IPS-18c (cell line): Measurements from ENCODE around the gene KRTAP2-4.
"Not testable (repeated sequence)": the region's sequence is repeated elsewhere in the genome, so short reads cannot be mapped to it uniquely, and the experiment has no call there.

Experiments
- H3K4me3 ChIP-seq: 2 replicates; pipeline ENCODE4 v1.7.0; 2013; ENCODE audit warnings: low read depth, mild to moderate bottlenecking, low read length, moderate library complexity; ENCODE audit not compliant: insufficient read depth
- H3K9me3 ChIP-seq: one replicate; pipeline ENCODE4 v1.6.1; 2013; ENCODE audit warnings: mild to moderate bottlenecking, low read length, moderate library complexity; ENCODE audit not compliant: control insufficient read depth, insufficient read depth

Gene KRTAP2-4

DNA sequence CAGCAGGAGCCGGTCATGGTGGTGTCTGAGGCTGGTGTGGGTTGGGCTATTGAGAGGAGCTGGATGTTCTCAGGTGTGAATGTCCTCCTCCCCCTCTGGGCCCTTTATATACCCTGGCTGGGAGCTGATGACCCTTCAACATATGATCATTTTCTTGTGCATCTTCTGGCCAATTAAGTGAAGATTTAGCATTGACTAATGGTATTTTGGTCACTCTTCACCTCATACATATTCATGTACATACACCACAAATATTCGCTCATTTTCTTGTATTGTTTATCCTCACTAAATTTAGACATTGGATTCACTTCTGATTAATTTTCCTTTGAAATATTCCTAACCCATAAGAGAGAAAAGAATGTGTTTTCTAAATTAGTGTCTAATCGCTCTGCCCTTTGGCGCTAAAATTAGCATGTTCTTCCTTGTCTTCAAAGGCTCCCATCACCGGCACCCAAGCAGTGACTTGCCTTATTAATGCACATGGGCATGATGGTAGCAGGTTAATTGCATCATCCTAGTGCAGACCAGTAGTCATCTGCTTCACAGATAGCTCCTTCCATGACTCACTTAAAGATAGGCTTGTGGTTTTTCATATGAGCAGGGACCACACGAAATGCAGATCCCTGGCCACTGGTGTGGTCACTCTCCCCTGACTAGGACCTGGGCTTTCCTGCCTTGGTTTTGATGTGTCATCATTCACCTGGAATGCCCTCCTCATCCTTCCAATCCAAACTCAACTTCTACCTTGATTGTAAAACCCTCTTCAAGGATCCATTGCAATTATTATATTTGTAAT lies at the start of gene KRTAP2-4:
TSS of gene KRTAP2-4 (minus strand) at position 51 of the 796 bp plus-strand sequence. CDS start at position 17, 34 bp downstream.
- no peaks in the 10 kb centered on the region for H3K9me3 ChIP-seq
- no peak within 1 kb of the TSS for H3K4me3 ChIP-seq

DNA sequence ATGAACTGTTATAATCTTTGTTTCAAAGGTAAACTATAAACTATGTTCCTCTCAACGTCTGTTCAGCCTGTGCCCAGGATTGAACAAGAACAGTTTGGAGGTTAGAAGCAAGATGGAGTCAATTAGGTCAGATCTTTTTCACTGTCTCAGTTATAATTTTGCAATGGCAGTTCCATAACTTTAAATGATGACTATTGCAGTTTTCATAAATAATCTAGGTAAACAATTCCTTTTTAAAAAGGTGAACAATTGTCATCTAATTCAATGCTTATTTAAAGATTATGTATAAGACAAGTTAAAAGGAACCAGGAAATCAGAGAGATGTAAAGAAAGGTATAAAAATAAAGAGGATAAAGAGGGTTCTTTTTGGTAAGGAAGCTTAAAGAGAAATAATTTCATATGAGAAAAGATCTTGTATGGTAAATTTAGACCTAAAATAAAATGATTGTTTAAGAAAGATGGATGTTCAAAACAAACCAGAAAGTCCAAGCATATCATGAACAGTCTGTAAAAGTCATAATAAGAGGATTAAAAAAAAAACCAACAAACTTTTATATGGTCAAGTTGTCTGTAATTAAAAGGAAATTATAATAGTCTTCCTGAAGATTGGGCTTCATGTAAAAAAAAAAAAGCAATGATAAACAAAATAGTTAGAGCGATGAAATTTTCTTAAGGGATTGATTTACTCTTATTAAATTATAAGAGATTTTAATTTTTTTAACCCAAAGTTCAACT lies 45.6 kb upstream of the KRTAP2-4 start:
- no peak overlapping the region for H3K4me3 ChIP-seq
- peaks cover 5% of the 10 kb centered on the region for H3K9me3 ChIP-seq

GRCh38 chr17:41108728-41109386 lies 43.2 kb upstream of the KRTAP2-4 start:
- H3K9me3 ChIP-seq, H3K4me3 ChIP-seq: not testable (repeated sequence)

- Histone ChIP-seq H3K9me3 (peaks cover under 1% of the 10 kb centered on the region), H3K4me3 (no peak overlapping the region)
These were observed 42.3 kb upstream of the KRTAP2-4 start for GRCh38 chr17:41107941-41108450.

- not testable (repeated sequence) for H3K4me3 ChIP-seq, H3K9me3 ChIP-seq
These were observed 39.7 kb upstream of the KRTAP2-4 start, which contains the start of gene KRTAP4-9 for GRCh38 chr17:41105347-41105746. TSS of gene KRTAP4-9 (plus strand) at chr17:41105389. CDS start at chr17:41105389, 0 bp downstream.

DNA sequence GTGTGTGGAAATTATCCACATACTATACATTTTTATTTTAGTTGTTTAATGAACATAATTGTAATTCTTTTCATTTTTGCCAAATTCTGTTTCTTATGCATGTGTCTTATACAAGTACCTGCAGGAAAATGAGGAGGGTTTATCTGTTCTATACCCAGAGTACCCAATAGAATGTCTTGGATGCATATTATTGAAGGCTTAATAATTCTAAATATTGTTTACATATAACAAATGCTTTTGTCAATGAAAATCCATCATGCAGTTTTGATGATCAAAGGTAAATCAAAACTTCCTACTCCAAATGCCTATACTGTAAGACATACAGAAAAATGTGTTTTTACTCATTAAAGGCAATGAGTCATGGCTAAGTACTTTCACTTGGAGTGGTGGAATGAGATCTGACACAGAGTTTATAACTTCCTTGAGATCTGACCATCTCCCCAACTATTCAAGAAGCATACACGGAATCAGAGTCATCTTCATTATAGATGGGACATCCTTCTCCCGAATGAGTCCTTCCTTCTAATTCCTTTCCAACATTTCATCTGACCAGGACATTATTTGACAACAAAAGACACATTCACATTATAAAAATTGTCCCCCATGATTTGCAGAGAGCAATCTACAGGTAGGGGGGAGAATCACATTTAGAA lies 38.8 kb upstream of the KRTAP2-4 start:
- not testable (repeated sequence) for H3K9me3 ChIP-seq, H3K4me3 ChIP-seq

DNA sequence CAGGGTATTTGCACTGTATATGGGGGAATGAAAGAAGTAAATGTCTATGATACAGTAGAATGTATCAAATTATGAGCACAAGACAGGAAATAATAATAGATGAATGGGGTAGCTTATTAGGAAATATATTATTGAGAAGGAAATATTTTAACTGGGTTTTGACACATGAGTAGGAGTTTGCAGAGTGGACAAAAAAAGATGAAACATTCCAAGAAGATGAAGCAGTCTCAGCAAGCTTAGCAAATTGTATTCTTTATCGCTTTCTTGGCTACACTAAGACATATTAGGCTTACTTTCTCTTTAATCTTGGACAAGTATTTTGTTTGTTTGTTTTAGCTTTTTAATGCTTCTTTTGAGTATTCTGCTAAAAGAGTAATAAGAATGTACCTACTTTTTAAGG lies 38.2 kb upstream of the KRTAP2-4 start:
- no peak overlapping the region for H3K4me3 ChIP-seq
- H3K9me3 ChIP-seq, result no peaks in the 10 kb centered on the region

DNA sequence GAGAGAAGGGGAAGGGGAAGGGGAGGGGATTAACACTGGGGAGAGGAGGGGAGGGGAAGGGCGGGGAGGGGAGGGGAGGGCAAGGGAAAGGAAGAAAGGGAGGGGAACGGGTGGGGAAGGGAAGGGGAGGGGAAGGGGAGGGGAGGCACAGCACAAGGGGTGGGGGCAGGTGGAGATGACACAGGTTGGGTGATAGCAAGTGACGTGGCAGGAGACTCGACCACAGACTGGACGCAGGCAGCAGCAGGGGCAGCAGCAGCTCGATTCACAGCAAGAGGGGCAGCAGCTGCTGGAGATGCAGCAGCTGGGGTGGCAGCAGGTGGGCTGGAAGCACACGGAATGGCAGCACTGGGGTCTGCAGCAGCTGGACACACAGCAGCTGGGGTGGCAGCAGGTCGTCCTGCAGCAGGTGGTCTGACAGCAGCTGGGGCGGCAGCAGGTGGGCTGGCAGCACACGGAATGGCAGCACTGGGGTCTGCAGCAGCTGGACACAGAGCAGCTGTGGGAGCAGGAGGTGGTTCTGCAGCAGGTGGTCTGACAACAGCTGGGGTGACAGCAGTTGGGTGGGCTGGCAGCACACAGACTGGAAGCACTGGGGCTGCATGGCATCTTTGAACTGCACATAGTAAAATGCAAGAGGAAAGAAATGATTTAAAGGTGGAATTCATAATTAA lies 36.0 kb upstream of the KRTAP2-4 start, which contains the start of gene KRTAP4-16:
TSS of gene KRTAP4-16 (minus strand) at position 624 of the 674 bp plus-strand sequence. CDS start at position 624, 0 bp downstream.
- Histone ChIP-seq H3K4me3 (no peak within 1 kb of the TSS), H3K9me3 (no peaks in the 10 kb centered on the region)

GRCh38 chr17:41099682-41100480 lies 34.2 kb upstream of the KRTAP2-4 start:
- not testable (repeated sequence) for H3K9me3 ChIP-seq, H3K4me3 ChIP-seq

DNA sequence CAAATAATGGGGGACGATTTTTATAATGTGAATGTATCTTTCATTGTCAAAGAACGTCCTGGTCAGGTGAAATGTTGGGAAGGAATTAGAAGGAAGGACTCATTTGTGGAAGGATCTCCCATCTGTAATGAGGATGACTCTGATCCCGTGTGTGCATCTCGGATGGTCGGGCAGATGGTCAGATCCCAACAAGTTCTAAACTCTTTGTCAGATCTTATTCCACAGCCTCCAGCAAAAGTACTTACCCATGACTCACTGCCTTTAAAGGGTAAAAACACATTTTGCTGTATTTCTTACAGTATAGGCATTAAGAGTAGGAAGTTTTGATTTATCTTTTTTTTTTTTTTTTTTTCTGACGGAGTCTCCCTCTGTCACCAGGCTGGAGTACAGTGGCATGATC lies 32.8 kb upstream of the KRTAP2-4 start:
- no peaks in the 10 kb centered on the region for H3K9me3 ChIP-seq
- no peak overlapping the region for H3K4me3 ChIP-seq

DNA sequence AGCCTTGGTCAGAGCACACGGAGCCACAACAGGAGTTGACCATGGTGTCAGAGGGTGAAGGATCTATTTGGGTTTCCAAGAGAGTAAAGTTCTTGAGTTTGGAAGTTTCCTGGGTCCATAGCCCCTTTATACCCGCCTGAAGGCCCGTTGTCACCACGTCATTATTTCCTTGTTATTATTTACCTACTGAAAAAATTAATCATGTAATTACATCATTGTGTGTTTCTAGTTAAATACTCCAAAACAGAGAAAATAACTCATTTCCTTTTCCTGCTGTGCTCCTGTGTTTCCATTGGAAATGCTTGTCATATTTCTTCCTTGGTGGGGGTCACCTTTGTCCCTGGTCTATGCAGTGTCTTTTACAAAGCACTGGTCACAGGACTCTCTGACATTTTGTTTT lies 32.4 kb upstream of the KRTAP2-4 start, which contains the start of gene KRTAP4-8:
TSS of gene KRTAP4-8 (minus strand) at position 101 of the 400 bp plus-strand sequence. CDS start at position 43, 58 bp downstream.
- Histone ChIP-seq H3K4me3 (no peak within 1 kb of the TSS), H3K9me3 (no peaks in the 10 kb centered on the region)

DNA sequence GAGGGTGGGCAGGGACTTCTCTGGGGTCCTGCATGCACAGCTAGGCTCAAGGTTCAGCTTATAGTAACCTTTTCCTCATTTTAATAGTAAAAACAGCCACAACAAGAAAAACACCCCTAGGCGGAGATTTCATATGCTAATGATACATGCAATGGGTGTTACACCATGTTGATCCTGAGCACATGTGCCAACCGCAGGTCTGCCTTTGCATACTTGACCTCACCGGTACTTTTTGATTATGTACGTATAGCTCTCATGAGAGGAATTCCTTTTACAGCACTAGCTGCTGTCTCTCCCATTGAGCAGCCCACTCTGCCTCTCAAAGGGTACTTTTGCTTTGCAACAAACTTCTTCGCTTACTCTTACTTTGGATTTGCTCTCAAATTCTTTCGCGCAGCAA lies 30.4 kb upstream of the KRTAP2-4 start:
- H3K4me3 ChIP-seq, result no peak overlapping the region
- H3K9me3 ChIP-seq, result no peaks in the 10 kb centered on the region

DNA sequence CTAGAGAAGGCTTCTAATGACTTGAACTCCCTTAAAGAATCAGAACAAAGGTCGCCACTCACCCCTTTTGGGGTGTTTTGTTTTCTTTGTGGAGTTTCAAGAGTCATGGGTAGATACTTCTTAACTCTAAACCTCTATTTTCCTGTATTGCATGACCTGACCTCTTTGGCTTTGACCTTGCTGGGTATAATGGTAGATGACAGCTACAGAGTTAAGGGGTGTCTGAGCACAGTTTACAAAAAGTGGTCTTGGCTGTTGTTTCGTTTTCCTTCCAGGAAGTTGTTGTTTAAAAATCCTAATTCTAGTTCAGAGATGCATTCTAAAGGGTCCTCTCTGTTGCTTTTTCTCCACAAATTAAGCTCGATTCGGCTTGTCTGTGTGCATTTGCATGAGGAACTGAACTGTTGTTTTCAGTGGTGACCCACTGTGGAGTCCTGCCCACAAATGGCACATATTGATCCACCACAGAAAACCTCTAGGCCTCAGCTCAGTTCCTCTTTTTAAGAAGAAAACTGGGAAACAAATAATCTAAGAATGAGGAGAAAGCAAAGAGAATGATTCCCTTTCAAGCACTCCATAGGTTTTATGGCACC lies 23.2 kb upstream of the KRTAP2-4 start:
- not testable (repeated sequence) for H3K9me3 ChIP-seq, H3K4me3 ChIP-seq

DNA sequence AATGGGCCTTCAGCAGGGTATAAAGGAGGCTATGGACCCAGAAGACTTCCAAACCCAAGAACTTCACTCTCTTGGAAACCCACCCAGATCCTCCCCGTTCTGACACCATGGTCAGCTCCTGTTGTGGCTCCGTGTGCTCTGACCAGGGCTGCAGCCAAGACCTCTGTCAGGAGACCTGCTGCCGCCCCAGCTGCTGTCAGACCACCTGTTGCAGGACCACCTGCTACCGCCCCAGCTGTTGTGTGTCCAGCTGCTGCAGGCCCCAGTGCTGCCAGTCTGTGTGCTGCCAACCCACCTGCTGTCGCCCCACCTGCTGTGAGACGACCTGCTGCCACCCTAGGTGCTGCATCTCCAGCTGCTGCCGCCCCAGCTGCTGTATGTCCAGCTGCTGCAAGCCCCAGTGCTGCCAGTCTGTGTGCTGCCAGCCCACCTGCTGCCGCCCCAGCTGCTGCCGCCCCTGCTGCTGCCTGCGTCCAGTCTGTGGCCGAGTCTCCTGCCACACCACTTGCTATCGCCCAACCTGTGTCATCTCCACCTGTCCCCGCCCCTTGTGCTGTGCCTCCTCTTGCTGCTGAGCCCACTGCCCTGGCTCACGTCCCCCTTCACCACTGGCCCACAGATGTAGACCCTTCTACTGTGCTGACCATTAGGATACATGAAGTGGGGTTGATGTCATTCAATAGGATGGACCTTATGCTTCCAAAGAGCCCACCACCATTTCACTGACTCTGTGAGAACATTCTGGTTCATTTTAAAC lies 18.6 kb upstream of the KRTAP2-4 start, which contains the start of gene KRTAP4-7:
TSS of gene KRTAP4-7 (plus strand) at position 51 of the 757 bp plus-strand sequence. CDS start at position 108, 57 bp downstream.
- not testable (repeated sequence) for H3K9me3 ChIP-seq, H3K4me3 ChIP-seq

DNA sequence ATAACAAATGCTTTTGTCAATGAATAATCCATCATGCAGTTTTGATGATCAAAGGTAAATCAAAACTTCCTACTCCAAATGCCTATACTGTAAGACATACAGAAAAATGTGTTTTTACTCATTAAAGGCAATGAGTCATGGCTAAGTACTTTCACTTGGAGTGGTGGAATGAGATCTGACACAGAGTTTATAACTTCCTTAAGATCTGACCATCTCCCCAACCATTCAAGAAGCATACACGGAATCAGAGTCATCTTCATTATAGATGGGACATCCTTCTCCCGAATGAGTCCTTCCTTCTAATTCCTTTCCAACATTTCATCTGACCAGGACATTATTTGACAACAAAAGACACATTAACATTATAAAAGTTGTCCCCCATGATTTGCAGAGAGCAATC lies 17.7 kb upstream of the KRTAP2-4 start:
- not testable (repeated sequence) for H3K9me3 ChIP-seq, H3K4me3 ChIP-seq
